NCI-H1694 treated with DMSO at 0.1 percent for 48 hours (cell line): ENCODE data around the gene UNK.
A peak's percentile ranks its signal among the peaks of the same experiment; 100 is the strongest.

Experiments used
- DNase-seq: peaks from one replicate; lab custom pipeline; 2025; lab: John Stamatoyannopoulos, UW

Gene UNK

DNA sequence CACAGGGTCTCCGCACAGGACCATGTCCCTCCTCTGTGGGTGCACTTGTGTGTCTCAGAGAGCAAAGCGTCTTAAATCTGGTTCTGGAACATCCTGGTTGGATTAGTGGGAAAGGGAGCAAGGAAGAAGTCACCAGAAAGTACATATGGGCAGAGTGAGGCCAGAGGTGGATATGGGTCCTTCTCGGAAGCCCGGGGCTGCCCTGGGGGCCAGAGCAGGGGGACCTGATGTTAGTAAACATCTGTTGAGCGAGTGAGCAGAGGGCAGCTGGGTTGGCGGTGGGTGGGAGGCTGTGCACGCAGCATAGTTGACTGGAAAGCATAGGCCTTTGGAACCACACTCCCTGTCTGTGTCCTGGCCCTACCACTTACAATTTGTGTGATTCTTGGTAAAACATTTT is 36.9 kb downstream of the UNK start:
- no peak for DNase-seq

GRCh38 chr17:75822119-75822799 is 37.7 kb downstream of the UNK start:
- peak; percentile 52 for DNase-seq

DNA sequence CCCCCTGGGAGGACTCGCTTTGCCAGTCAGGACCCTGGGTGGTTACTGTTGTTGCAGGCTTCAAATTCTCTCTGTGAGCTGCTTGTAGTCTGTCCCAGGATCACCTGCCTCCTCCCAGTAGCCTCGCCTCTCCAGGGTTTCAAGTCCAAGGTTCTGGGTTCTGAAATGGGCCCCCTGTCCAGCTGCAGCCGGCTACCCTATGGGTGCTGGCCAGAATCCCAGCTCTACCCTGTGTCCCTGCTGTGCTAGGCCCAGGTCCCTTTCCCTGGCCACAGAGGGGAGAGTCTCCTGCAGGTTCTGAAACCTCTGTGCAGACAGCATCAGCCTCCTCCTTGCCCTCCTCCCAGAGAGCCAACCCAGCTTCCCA is 38.2 kb downstream of the UNK start:
- DNase-seq, result no peak

GRCh38 chr17:75823257-75824041 is 38.8 kb downstream of the UNK start:
- no peak for DNase-seq

DNA sequence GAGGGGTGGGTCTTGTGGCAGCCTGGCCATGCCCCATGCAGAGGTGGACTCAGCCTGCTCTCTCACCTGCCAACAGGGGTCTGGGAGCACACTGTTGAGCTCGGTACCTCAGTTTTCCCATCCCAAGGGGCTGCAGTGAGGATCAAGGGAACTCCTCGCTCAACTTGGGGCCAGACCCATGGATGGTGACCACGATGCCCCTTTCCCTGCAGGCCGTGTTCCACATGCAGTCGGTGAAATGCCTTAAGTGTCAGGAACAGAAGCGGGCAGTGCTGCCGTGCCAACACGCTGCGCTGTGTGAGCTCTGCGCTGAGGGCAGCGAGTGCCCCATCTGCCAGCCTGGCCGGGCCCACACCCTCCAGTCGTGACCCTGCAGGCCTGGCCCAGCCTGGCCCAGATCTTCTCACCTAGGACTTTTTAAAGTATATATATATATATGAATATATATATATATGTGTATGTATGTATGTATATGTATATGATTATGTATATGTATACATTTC is 39.5 kb downstream of the UNK start:
- no peak for DNase-seq

DNA sequence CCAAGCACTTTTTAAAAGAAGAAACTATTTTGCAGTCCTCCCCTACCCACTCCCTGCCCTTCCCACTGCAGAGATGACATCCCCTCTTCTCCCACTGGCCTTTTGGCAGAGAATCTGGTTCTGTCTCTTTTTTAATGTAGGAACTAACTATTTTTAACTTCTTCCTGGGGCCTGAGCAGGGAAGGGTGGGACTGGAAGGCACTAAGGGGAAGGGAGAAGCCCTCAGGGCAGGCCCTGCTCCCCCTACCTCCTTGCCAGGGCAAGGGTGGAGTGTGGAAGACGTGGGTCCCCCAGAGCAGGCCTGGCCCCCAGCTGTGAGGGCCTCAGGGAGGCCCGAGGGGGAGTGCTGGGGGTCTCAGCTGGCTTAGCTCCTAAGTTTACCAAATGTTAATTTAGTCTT is 40.1 kb downstream of the UNK start:
- no peak for DNase-seq

- DNase-seq, result no peak
Measured at GRCh38 chr17:75825149-75825552, 40.5 kb downstream of the UNK start.

- no peak for DNase-seq
Measured at GRCh38 chr17:75825748-75826370, 41.3 kb downstream of the UNK start.

- no peak for DNase-seq
Measured at GRCh38 chr17:75826561-75827307, 42.1 kb downstream of the UNK start.

DNA sequence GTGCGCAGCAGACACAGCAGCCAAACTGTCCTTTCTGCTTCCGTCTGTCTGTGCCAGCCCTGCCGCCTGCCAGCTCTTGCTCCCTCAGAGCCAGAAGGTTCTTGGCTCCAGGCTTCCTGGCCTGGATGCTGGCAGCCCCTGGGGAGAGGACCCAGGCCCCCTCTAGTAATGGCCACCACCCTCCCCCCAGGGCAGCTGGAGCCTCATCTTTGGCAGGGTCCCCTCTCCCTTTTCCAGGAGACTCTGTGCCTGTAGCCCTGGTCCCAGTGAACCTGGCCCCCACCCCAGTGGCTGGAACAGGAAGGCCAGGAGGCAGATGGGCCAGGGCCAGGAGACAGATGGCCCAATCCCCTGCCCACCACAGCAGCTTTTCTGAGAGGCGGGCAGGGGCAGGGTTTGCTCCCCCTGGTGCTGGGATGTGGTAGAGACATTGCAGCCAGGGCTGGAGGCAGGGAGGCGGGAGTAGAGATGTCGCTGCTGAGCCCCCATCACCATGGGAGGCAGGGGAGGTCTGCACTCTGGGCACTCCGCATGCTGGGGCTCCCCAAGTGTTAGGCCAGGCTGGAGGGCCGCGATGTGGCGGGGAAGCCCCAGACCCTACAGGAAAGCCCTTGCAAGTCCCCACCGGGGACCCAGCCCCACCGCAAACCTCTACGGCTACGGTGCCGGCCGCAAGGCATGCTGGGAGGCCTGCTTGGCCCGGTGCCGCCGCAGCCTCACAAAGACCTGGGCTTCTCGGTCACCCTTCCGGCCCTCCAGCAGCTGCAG is 42.9 kb downstream of the UNK start:
- DNase-seq, result peak; percentile 82

GRCh38 chr17:75828076-75828400 is 43.4 kb downstream of the UNK start:
- DNase-seq, result peak; percentile 43

DNA sequence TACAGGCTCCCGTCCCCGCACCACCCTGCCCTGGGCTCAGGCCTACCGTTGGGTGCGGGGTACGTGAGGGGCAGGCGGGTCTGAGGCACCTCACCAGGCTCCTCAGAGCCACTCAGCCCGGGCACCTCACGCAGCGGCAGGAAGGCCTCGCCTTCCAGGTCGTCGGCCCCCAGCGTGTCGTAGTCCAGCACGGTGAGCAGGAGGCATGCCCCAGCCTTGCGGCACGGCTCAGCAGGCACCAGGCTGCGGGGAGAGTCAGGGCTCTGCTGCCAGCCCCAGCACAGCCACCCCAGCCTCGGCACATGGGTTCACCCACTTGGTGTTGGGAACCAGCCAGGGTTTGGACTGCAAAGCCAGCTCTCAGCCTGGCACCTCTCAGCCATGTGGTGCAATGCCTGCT is 44.1 kb downstream of the UNK start:
- DNase-seq, result no peak

DNA sequence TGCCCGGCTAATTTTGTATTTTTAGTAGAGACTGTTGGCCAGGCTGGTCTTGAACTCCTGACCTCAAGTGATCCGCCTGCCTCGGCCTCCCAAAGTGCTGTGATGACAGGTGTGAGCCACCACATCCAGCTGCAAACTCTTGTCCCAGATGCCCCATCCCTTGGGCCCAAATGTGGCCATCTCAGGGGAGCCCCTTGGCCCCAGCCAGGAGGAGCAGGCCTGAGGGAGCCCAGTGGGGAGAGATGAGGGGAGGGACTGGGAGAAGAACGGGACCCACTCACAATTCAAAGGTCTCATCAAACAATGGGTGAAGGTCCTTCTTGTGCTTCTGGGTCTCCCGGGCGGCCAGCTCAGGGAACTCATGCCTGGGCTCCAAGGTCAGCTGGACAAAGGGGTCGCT is 45.1 kb downstream of the UNK start:
- DNase-seq, result no peak

- peak; percentile 11 for DNase-seq
Measured at GRCh38 chr17:75830164-75831031, 45.8 kb downstream of the UNK start.

DNA sequence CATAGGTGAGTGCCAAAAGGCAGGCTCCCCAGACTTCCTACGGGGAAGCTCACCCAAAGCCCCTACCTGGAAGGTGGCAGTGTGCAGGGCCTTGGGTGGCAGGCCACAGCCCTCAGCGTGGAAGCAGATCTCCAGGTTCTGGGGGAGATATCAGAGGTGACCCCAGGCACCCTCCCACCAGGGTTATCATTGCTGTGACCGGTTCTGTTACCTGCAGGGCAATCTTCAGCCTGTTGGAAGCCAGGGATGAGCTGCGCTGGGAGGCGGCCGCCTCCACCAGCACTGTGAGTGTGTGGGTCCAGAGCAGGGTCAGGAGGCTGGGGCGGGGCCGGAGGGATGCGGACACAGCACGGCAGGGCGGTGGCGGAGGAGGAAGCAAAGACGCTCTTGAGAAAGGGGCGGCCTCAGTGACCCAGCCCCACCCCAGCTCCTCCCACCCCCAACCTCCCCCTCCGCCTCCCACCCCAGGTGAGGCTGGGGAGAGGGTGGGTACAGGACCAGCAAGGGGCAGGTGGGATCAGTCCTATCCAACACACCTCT is 46.5 kb downstream of the UNK start:
- no peak for DNase-seq

DNA sequence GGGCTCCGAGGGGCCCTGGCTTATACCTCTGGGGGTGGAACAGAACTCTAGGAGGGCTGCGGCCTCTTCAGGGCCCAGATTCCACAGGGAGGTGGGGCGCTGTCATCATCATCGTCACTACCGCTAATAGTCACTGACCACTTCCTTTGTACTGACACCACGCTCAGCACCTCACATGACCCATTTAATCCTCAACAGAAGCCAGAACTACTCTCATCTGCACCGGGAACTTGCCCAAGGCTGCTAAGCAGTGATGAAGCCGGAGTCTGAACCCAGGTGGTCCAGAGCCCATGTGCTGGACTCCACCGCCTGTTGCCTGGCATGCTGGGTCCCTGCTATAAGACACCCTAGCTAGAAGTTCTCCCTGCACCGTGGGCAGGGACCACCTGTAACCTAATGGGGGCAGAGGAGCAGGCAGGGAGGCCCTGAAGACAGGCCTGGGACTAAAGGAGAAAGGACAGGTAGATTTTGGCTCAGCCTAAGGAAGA is 47.6 kb downstream of the UNK start:
- DNase-seq, result no peak

DNA sequence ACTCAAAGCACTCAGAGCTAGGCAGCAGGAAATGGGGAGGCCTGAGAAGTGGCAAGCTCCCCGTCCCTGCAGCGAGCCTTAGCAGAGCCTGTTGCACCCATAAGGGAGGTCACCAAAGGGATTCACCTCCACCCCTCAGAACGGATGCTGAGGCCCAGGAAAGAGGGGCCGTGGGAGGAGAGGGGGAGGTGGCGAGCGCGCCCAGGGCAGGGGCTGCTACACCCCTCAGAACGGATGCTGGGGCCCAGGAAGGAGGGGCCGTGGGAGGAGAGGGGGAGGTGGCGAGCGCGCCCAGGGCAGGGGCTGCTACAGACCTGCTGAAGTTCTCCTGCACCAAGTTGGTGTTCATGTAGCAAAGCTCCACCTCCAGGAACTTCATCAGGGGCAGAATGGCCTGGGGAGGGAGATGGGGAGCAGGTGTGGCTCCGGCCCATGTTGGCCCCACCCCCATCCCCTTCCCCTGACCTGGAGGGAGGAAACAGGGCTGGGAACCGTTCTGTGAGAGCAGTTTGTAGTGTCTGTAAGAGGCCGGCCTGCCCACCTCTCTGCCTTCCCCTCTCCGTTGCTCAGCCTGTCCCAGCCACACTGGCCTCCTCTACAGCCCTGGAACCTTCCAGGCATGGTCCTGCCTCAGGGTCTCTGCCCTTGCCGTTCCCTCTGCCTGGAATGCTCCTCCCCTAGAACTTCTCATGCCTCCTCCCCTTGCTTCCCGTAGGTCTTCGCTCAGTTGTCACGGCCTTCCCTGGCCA is 48.2 kb downstream of the UNK start:
- DNase-seq, result no peak

DNA sequence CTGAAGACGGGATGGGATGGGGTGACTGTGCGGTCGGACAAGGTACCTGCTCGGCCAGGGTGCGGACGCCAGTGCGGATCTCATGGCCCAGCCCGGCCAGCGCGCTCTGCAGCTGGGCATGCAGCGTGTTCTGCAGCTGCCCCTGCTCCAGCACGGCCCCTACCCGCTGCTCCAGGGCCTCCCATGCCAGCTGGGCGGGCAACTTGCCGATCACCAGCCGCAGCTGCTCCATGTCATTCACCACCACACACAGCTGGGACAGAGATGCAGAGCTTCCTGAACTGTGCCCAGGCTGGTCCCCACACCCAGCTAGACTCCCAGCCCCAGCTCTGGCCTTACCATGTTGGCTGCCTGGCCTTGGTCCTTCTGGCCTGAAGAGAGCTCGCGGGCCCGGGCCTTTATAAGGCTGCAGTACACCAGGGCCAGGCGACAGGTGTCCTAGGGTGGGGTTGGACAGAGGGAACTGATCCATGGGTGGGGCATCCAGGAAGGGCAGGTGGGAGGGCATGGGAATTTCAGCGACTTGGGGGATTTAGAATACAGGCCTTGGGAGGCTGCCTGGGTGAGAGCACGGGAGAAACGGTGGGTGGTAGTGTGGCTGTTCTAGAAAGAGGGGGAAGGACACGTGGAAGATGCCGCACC is 49.8 kb downstream of the UNK start:
- DNase-seq, result peak; percentile 27
